Ovary (tissue), 3 donors: ENCODE results near the gene ALDH1A3.

Experiments
- CTCF ChIP-seq, 3 donors: fragments of 450-650 bp in 2 of 3; fragments of 200-600 bp in 1 of 3; IDR thresholded peaks; one replicate each; pipeline versions ENCODE4 v1.5.1 to v1.8.0; 2016 to 2022; ENCODE audit warnings: antibody characterized with exemption in 3 of 3, mild to moderate bottlenecking in 1 of 3
- EP300 ChIP-seq: sonication (generic); formaldehyde crosslinking; IDR thresholded peaks from one replicate; pipeline ENCODE4 v1.6.1; 2017; ENCODE audit warnings: antibody characterized with exemption
- POLR2A ChIP-seq: fragments of 450-650 bp; IDR thresholded peaks from one replicate; pipeline ENCODE4 v1.6.1; 2017; ENCODE audit warnings: antibody characterized with exemption, mild to moderate bottlenecking, moderate library complexity
- donor health status: DM: no; HTN: no; CAD: no.

GRCh38 chr15:100832149-100832942 lies 47.3 kb upstream of the ALDH1A3 start:
- TF ChIP-seq POLR2A (no peak), CTCF (IDR thresholded peaks at IDR 0.05) (no peak), EP300 (no peak)
